ENCODE data around the gene CCN6. TPM values are rescaled to one million over a fixed set of nuclear protein-coding genes. Genes with fewer than 3 reads are reported as not detected.
"Not testable (repeated sequence)": the region's sequence is repeated elsewhere in the genome, so short reads cannot be mapped to it uniquely, and the experiment has no call there.

The CCN6 gene
- total RNA-seq, 2 experiments from 2014 or later = 0.70 TPM; not detected in 1

DNA sequence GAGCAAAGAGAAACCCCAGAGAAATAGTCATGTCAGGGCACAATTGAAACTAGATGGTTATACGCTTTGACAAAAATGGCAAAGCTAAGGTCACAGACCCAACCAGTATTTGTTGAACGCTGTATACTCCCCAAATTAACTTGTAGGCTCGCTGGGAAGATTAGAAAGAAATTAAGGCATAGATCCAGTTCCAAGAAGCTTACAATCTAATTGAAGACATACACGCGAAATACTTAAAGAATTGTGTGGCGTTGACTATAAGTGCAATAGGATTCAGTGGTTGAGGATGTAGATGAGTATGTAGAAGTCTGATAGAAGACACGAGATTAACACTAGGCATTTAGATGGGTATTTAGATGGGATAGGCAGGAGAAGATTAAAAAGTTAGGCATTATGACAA, 34.0 kb downstream of the CCN6 start:
- no peak for DNase-seq
- Mint-ChIP-seq H3K9me3 (no peaks in the 10 kb centered on the region), H3K4me3 (no peak overlapping the region), H3K4me1 (ENCODE audit: low read depth) (peaks cover 9% of the 10 kb centered on the region), H3K27ac (no peak overlapping the region), H3K27me3 (peaks cover 11% of the 10 kb centered on the region), H3K36me3 (peaks cover 9% of the 10 kb centered on the region)
- intact Hi-C loops (cut with micrococcal nuclease) = loop anchor here (1.0 to 10.0 kb wide), 12 partner anchors 29 to 1771 kb away; partner anchors contain the start of genes CDK19, FYN and REV3L
- POLR2A ChIA-PET = interaction anchor here (0.8 to 1.9 kb wide), 6 partner anchors 71 to 1908 kb away, joined by 3 to 9 read pairs (median 4); partner anchors contain the start of genes CDC40 and REV3L
- CTCF ChIA-PET = interaction anchor here (0.5 to 6.7 kb wide), 14 partner anchors 13 to 829 kb away, joined by 3 to 133 read pairs (median 6); partner anchors contain the start of gene TRAF3IP2

DNA sequence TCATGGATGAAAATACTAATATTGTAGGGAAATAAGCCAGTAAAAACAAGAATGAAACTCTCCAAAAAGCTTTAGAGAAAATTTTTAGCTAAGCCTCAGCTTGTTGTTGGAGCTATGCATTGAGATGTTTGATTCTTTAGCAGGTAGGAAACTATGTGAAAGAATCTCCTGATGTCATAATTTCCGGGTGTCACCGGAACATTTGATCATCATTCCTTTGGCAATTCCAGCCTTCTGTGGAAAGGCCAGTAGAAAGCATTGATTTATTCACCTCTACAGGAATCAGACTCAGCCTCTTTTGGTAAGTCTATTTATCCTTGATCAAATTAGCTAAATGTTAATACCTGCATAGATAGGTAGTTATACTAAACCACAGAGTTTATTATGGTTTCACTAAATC, 43.0 kb downstream of the CCN6 start:
- no peaks in the 10 kb centered on the region for H3K9me3 Mint-ChIP-seq
- no peak overlapping the region for H3K27ac Mint-ChIP-seq
- ChIA-PET POLR2A (no interaction called here), CTCF (no interaction called here)
- H3K4me1 Mint-ChIP-seq (ENCODE audit: low read depth) = no peaks in the 10 kb centered on the region
- DNase-seq = no peak
- H3K27me3 Mint-ChIP-seq = peaks cover 5% of the 10 kb centered on the region
- H3K36me3 Mint-ChIP-seq = peaks cover 5% of the 10 kb centered on the region
- intact Hi-C loops (cut with micrococcal nuclease) = no loop called here
- H3K4me3 Mint-ChIP-seq = no peak overlapping the region

DNA sequence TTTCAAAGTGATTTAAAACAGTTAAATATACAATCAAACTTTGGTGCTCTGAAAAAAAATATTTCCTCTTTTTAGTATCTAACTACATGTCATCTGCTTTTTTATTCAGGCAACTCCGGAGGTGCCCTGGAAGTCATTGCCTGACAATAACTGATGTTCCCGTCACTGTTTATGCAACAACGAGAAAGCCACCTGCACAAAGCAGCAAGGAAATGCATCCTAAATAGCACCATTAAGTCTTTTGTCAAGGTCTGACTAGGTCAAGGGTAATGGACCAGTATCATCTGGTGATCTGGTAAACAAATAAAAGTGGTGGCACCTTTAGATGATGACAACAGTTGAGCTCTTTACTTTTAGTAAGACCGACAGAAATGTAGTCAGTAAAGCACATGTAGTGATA, 46.7 kb downstream of the CCN6 start:
- H3K4me3 Mint-ChIP-seq = no peak overlapping the region
- DNase-seq = no peak
- no peaks in the 10 kb centered on the region for H3K27me3 Mint-ChIP-seq
- no peaks in the 10 kb centered on the region for H3K4me1 Mint-ChIP-seq (ENCODE audit: low read depth)
- ChIA-PET CTCF (interaction anchor here (1.7 to 2.0 kb wide), 2 partner anchors 13 to 63 kb away, joined by 6 read pairs; partner anchors contain the start of genes FAM229B and TUBE1), POLR2A (no interaction called here)
- peaks cover 5% of the 10 kb centered on the region for H3K9me3 Mint-ChIP-seq
- peaks cover 7% of the 10 kb centered on the region for H3K36me3 Mint-ChIP-seq
- H3K27ac Mint-ChIP-seq = no peak overlapping the region
- intact Hi-C loops (cut with micrococcal nuclease) = no loop called here

DNA sequence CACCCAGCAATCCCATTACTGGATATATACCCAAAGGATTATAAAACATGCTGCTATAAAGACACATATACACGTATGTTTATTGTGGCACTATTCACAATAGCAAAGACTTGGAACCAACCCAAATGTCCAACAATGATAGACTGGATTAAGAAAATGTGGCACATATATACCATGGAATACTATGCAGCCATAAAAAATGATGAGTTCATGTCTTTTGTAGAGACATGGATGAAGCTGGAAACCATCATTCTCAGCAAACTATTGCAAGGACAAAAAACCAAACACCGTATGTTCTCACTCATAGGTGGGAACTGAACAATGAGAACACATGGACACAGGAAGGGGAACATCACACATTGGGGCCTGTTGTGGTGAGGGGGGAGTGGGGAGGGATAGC, 52.1 kb downstream of the CCN6 start:
- CTCF ChIA-PET; H3K4me1 Mint-ChIP-seq (ENCODE audit: low read depth); POLR2A ChIA-PET; H3K27me3 Mint-ChIP-seq; DNase-seq; H3K36me3 Mint-ChIP-seq; H3K4me3 Mint-ChIP-seq; intact Hi-C loops (cut with micrococcal nuclease); H3K9me3 Mint-ChIP-seq; H3K27ac Mint-ChIP-seq: not testable (repeated sequence)

DNA sequence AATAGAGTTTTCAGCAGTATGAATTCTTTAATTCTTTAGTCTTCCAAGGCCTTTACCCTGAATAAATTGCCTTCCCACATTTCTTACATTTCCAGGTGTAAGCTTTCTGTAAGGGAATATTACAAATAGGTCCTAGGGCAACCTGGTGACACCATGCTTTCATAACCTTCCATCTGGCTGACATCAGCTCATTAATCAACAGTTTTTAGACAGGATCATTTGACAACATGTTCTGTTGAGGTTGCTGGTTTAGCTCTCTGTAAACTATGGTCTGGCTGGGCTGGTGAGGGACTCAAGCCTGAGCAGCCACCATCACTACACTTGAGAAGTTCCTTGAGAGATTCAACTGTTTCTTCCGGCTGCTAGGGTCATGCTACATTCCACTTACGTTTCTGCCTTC, 52.7 kb downstream of the CCN6 start:
- ChIA-PET POLR2A (no interaction called here), CTCF (no interaction called here)
- Mint-ChIP-seq H3K9me3 (peaks cover 8% of the 10 kb centered on the region), H3K27ac (no peak overlapping the region), H3K27me3 (peaks cover 6% of the 10 kb centered on the region), H3K4me1 (ENCODE audit: low read depth) (no peaks in the 10 kb centered on the region), H3K36me3 (peaks cover 3% of the 10 kb centered on the region), H3K4me3 (no peak overlapping the region)
- intact Hi-C loops (cut with micrococcal nuclease) = no loop called here
- no peak for DNase-seq

DNA sequence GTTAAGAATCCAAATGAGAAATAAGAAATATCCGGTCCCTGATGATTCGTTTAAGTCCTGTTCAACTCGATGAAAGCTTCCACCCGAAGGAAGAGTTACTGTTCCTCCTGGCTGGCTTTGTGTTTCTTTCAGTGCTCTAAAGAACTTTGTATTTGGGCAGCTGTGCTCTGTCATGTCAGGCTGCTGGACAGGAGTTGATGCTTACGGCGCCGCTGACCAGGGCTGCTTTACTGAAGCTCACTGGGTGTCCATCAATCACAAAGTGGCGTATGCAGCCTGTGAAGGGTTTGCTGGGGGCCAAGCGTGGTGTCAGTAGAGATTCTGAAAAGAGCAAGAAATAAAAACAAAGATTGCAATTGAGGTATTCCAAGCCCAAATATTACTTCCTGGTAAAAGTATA, 55.4 kb downstream of the CCN6 start:
- CTCF ChIA-PET = no interaction called here

DNA sequence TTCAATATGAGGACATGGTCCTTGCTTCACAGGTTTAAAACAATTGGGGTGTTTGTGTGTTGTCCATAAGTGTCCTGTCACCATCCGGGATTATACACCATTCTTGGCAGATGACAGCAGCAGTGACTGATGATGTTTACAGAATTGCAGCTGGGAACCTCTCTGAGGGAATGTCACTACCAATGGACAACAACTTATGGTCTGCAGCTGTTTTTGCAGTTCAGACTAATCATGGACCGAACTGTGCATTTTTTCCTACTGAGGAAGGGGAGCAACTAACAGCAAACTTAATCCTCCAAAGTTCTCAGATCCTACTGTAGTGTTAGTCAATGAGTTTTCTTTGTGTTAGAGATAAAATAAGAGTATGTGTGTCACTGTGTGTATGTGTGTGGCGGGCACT, 59.5 kb downstream of the CCN6 start:
- no peaks in the 10 kb centered on the region for H3K36me3 Mint-ChIP-seq
- intact Hi-C loops (cut with micrococcal nuclease) = no loop called here
- CTCF ChIA-PET = interaction anchor here (1.2 kb wide), 1 partner anchor 50 kb away, joined by 4 read pairs; no protein-coding TSS in a partner anchor
- H3K9me3 Mint-ChIP-seq = no peaks in the 10 kb centered on the region
- peaks cover 13% of the 10 kb centered on the region for H3K27me3 Mint-ChIP-seq
- peaks cover 14% of the 10 kb centered on the region for H3K4me1 Mint-ChIP-seq (ENCODE audit: low read depth)
- POLR2A ChIA-PET = no interaction called here
- no peak for DNase-seq
- no peak overlapping the region for H3K4me3 Mint-ChIP-seq
- no peak overlapping the region for H3K27ac Mint-ChIP-seq

More for the DNA sequence above, 55.4 kb downstream of the CCN6 start:
- peaks cover 10% of the 10 kb centered on the region for H3K27me3 Mint-ChIP-seq
- H3K36me3 Mint-ChIP-seq = peaks cover 3% of the 10 kb centered on the region
- intact Hi-C loops (cut with micrococcal nuclease) = no loop called here
- peaks cover 8% of the 10 kb centered on the region for H3K9me3 Mint-ChIP-seq
- POLR2A ChIA-PET = no interaction called here
- H3K27ac Mint-ChIP-seq = no peak overlapping the region
- no peak for DNase-seq
- H3K4me1 Mint-ChIP-seq (ENCODE audit: low read depth) = no peaks in the 10 kb centered on the region
- no peak overlapping the region for H3K4me3 Mint-ChIP-seq

DNA sequence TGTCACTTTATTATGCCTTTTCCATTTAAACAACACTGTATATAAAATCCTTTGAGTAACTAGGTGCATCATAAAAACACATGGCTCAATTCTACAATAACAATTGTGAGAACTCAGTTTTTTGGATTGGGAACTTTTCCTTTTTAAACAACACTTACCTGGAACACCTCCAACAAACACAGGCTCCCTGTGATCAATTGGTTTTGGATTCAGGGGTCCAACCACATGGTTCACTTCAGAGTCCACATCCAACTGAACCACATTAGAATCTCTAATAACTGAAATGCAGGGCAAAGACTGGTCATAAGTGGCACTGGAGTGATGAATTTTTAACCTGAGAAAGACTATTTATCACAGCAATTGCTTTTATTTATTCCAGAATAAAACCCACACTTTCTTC, 60.0 kb downstream of the CCN6 start:
- no peaks in the 10 kb centered on the region for H3K9me3 Mint-ChIP-seq
- no peaks in the 10 kb centered on the region for H3K36me3 Mint-ChIP-seq
- CTCF ChIA-PET = no interaction called here
- no peak overlapping the region for H3K4me3 Mint-ChIP-seq
- peaks cover 13% of the 10 kb centered on the region for H3K27me3 Mint-ChIP-seq
- H3K27ac Mint-ChIP-seq = no peak overlapping the region
- H3K4me1 Mint-ChIP-seq (ENCODE audit: low read depth) = peaks cover 14% of the 10 kb centered on the region
- POLR2A ChIA-PET = no interaction called here
- no peak for DNase-seq
- intact Hi-C loops (cut with micrococcal nuclease) = no loop called here

DNA sequence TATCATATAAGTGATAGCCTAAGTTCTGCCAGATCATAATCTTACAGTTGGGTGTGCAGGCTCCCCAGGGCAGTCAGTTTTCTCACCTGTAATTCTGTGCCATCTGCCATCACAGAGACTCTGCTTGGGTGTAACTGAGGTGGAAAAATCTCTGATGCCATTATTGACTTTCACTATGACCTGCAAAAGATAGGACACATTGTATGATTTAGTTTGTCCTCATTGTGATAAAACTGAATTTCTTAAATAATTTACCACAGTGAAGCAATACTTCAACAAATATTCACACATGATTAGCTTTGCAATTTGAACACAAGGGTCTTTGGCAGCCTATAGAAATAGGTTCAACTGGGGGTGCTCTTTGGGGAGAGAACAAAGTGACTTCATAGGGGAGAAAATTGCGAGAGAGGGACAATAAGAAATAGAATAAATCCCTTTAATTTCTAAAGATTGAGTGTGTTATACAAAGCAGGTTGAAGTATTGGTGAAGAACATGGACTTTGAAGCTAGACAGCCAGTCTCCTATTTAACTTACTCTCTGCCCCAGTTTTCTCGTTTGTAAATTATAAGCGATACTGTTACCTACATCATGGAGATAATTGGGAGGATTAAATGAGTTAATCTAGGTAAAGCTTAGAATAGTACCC, 60.8 kb downstream of the CCN6 start:
- no peak overlapping the region for H3K4me3 Mint-ChIP-seq
- H3K4me1 Mint-ChIP-seq (ENCODE audit: low read depth) = peaks cover 14% of the 10 kb centered on the region
- ChIA-PET POLR2A (no interaction called here), CTCF (interaction anchor here (1.0 kb wide), 1 partner anchor 9 kb away, joined by 3 read pairs; no protein-coding TSS in a partner anchor)
- no peak for DNase-seq
- no peak overlapping the region for H3K27ac Mint-ChIP-seq
- H3K9me3 Mint-ChIP-seq = no peaks in the 10 kb centered on the region
- intact Hi-C loops (cut with micrococcal nuclease) = no loop called here
- peaks cover 9% of the 10 kb centered on the region for H3K27me3 Mint-ChIP-seq
- no peaks in the 10 kb centered on the region for H3K36me3 Mint-ChIP-seq

DNA sequence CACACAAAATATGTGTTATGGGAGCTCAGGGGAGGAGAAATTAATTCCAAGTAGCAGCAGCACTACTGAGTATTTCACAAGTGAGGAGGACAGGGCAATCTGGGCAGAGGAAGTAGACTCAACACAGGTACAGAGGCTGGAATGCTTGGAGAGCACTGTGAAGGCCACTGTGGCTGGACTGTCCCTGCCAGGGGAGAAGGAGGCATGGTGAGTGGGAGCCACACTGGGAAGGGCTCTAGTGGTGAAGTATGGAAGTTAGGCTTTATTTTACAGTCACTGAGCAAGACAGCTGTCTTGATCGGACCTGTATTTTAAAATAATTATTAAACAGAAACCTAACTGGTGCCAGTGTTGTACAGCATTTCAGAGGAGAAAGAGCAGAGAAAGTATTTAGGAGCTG, 62.3 kb downstream of the CCN6 start:
- ChIA-PET POLR2A (no interaction called here), CTCF (interaction anchor here (1.1 kb wide), 1 partner anchor 8 kb away, joined by 4 read pairs; no protein-coding TSS in a partner anchor)
- intact Hi-C loops (cut with micrococcal nuclease) = loop anchor here (2.0 kb wide), 1 partner anchor 29 kb away; the partner anchor contains the start of genes FAM229B and TUBE1

DNA sequence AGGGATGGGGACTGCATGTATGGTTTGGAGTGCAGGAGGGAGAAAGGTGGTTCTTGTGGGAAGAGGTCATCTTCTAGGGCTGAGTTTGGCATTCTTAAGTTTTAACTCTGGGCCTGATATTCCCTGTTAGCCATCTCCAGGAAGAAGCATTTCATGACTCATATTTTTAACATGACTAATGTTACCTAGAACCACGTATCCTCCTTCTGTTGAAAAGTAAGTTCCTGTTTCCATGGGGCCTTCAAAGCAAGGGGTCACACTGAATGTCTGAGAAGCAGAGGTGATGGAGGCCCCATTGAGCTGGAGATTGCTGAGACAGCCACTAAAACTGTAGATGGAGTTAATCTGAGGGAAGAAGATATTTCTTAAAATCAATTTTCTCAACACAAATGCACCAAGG, 63.6 kb downstream of the CCN6 start:
- no peaks in the 10 kb centered on the region for H3K36me3 Mint-ChIP-seq

More for the DNA sequence above, 62.3 kb downstream of the CCN6 start:
- Mint-ChIP-seq H3K4me3 (no peak overlapping the region), H3K9me3 (no peaks in the 10 kb centered on the region), H3K27me3 (peaks cover 7% of the 10 kb centered on the region), H3K4me1 (ENCODE audit: low read depth) (peaks cover 14% of the 10 kb centered on the region), H3K27ac (no peak overlapping the region), H3K36me3 (no peaks in the 10 kb centered on the region)
- no peak for DNase-seq

DNA sequence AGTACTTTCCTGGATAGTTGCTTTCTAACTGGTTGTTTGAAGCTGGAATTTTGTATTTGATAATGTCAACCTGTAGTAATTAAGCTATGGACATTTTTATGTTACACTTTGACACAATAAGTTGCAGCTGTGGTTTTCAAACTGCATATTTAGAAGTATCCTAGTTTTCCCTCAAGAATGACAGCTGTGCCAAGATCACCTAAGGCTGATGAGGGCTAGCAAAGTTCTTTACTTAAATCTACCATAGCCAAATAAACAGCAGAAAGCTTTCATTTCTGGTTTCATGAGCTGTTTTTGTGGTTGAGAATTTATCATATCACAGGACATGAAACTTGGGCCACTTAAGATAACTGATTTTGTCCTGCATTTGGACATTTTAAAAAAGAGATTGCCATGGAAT, 64.1 kb downstream of the CCN6 start:
- peaks cover 7% of the 10 kb centered on the region for H3K27me3 Mint-ChIP-seq
- intact Hi-C loops (cut with micrococcal nuclease) = loop anchor here (2.0 kb wide), 1 partner anchor 37 kb away; no protein-coding TSS in a partner anchor
- no peak overlapping the region for H3K4me3 Mint-ChIP-seq
- H3K4me1 Mint-ChIP-seq (ENCODE audit: low read depth) = peaks cover 14% of the 10 kb centered on the region
- POLR2A ChIA-PET = no interaction called here
- CTCF ChIA-PET = interaction anchor here (0.8 kb wide), 1 partner anchor 45 kb away, joined by 3 read pairs; no protein-coding TSS in a partner anchor
- no peak for DNase-seq
- H3K36me3 Mint-ChIP-seq = no peaks in the 10 kb centered on the region
- H3K27ac Mint-ChIP-seq = no peak overlapping the region
- no peaks in the 10 kb centered on the region for H3K9me3 Mint-ChIP-seq

More for the DNA sequence above, 63.6 kb downstream of the CCN6 start:
- intact Hi-C loops (cut with micrococcal nuclease) = loop anchor here (2.0 kb wide), 1 partner anchor 31 kb away; the partner anchor contains the start of genes FAM229B and TUBE1
- Mint-ChIP-seq H3K9me3 (no peaks in the 10 kb centered on the region), H3K4me3 (no peak overlapping the region), H3K27me3 (peaks cover 7% of the 10 kb centered on the region), H3K27ac (peak overlapping the region; percentile 23), H3K4me1 (ENCODE audit: low read depth) (peaks cover 14% of the 10 kb centered on the region)
- ChIA-PET CTCF (interaction anchor here (0.8 to 1.1 kb wide), 2 partner anchors 10 to 45 kb away, joined by 3 to 4 read pairs; no protein-coding TSS in a partner anchor), POLR2A (no interaction called here)
- DNase-seq = peak; percentile 28
